ENCODE results near the gene FATE1.

The FATE1 gene

GRCh38 chrX:151725338-151725614, 9.4 kb downstream of the FATE1 start:
- Histone ChIP-seq H3K27me3 (no peaks in the 10 kb centered on the region), H3K4me3 (no peak overlapping the region), H3K4me1 (no peaks in the 10 kb centered on the region), H3K27ac (no peak overlapping the region), H3K9me3 (no peaks in the 10 kb centered on the region), H3K36me3 (no peaks in the 10 kb centered on the region)
- DNase-seq: no peak
- TF ChIP-seq, protein P1, sequence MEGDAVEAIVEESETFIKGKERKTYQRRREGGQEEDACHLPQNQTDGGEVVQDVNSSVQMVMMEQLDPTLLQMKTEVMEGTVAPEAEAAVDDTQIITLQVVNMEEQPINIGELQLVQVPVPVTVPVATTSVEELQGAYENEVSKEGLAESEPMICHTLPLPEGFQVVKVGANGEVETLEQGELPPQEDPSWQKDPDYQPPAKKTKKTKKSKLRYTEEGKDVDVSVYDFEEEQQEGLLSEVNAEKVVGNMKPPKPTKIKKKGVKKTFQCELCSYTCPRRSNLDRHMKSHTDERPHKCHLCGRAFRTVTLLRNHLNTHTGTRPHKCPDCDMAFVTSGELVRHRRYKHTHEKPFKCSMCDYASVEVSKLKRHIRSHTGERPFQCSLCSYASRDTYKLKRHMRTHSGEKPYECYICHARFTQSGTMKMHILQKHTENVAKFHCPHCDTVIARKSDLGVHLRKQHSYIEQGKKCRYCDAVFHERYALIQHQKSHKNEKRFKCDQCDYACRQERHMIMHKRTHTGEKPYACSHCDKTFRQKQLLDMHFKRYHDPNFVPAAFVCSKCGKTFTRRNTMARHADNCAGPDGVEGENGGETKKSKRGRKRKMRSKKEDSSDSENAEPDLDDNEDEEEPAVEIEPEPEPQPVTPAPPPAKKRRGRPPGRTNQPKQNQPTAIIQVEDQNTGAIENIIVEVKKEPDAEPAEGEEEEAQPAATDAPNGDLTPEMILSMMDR (IDR thresholded peaks at IDR 0.05): no peak
- intact Hi-C loops (cut with DNase I; ENCODE audit: low total_unique reads): no loop called here

- Histone ChIP-seq H3K4me1 (no peaks in the 10 kb centered on the region), H3K9me3 (no peaks in the 10 kb centered on the region), H3K4me3 (no peak overlapping the region), H3K36me3 (no peaks in the 10 kb centered on the region), H3K27ac (no peak overlapping the region), H3K27me3 (no peaks in the 10 kb centered on the region)
- intact Hi-C loops (cut with DNase I; ENCODE audit: low total_unique reads): loop anchor here (2.0 kb wide), 1 partner anchor 574 kb away; no protein-coding TSS in a partner anchor
- TF ChIP-seq, protein P1 (IDR thresholded peaks at IDR 0.05): no peak
- no peak for DNase-seq
Observed at GRCh38 chrX:151726751-151727150, 10.9 kb downstream of the FATE1 start.

- TF ChIP-seq, protein P1 (IDR thresholded peaks at IDR 0.05): no peak
- no peak overlapping the region for H3K27ac ChIP-seq
- intact Hi-C loops (cut with DNase I; ENCODE audit: low total_unique reads): loop anchor here (2.0 kb wide), 1 partner anchor 575 kb away; no protein-coding TSS in a partner anchor
Observed at GRCh38 chrX:151727346-151727745, 11.5 kb downstream of the FATE1 start.

DNA sequence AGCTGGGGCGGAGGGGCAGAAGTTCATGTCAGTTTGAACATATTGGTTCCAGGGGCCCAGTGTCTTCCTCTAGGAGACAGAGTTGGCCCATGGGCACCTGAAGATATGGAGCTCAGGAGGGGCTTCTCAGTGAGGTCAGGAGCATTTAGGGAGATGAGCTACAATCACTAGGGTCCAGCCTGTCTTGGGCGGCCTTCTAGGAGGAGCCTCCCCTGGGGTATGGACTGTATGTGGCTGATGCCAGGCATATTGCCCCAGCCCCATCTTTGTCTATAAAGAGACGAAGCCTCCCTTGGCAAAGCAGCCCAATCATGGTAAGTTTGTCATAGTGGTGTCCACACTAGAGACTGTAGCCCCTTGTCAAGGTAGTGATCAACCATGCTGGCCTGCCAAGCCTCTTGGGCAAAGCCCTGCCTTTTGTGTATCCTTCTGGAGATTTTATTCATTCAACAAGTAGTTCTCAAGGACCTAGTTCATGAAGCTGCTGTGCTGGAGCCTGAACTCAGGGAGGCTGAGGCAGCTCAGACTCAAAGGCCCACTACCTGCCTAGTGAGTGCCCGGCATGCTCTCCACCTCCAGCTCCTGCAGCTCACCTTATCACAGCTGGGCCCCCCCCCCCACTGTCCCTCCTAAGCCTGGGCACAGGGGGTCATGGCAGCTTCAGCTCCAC, 13.4 kb downstream of the FATE1 start:
- intact Hi-C loops (cut with DNase I; ENCODE audit: low total_unique reads): no loop called here
- H3K27me3 ChIP-seq: no peaks in the 10 kb centered on the region
- no peaks in the 10 kb centered on the region for H3K4me1 ChIP-seq
- no peak for DNase-seq
- no peak overlapping the region for H3K4me3 ChIP-seq
- H3K9me3 ChIP-seq: no peaks in the 10 kb centered on the region
- H3K36me3 ChIP-seq: no peaks in the 10 kb centered on the region
- H3K27ac ChIP-seq: no peak overlapping the region
- TF ChIP-seq, protein P1 (IDR thresholded peaks at IDR 0.05): no peak

More at GRCh38 chrX:151727346-151727745, 11.5 kb downstream of the FATE1 start:
- Histone ChIP-seq H3K27me3 (no peaks in the 10 kb centered on the region), H3K36me3 (no peaks in the 10 kb centered on the region), H3K4me1 (no peaks in the 10 kb centered on the region), H3K9me3 (no peaks in the 10 kb centered on the region), H3K4me3 (no peak overlapping the region)
- DNase-seq: no peak

- Histone ChIP-seq H3K4me3 (no peak within 1 kb of the TSS), H3K4me1 (no peaks in the 10 kb centered on the region), H3K9me3 (no peaks in the 10 kb centered on the region), H3K36me3 (no peaks in the 10 kb centered on the region), H3K27ac (no peak within 1 kb of the TSS), H3K27me3 (no peaks in the 10 kb centered on the region)
- no peak for DNase-seq
- intact Hi-C loops (cut with DNase I; ENCODE audit: low total_unique reads): no loop called here
- TF ChIP-seq, protein P1 (IDR thresholded peaks at IDR 0.05): no peak
Observed at GRCh38 chrX:151734446-151734845, 18.6 kb downstream of the FATE1 start, which contains the start of gene CNGA2. Gene CNGA2, plus strand, starts transcription at chrX:151734746. Its CDS starts 3,738 bp downstream, at chrX:151738484.
